SK-N-SH (cell line): ENCODE measurements around the gene HK1. TPM values are rescaled to one million over a fixed set of nuclear protein-coding genes. Genes with fewer than 3 reads are reported as not detected.

Source experiments
- CTCF ChIA-PET: fragments of 300-600, 350-600 bp; formaldehyde crosslinking; extraction: SDS; loops from one replicate; lab custom pipeline; 2021; lab: Yijun Ruan, JAX
- POLR2A ChIA-PET: fragments of 350-600 bp; sonication (Branson Sonifier 250); formaldehyde crosslinking; extraction: SDS; loops from one replicate; lab custom pipeline; 2020; ENCODE audit warnings: antibody characterized with exemption, inconsistent platforms; lab: Yijun Ruan, JAX
- DNase-seq: peaks from one replicate; pipeline ENCODE4 v3.0.0; 2012
- H2AFZ ChIP-seq: fragments of 200-600 bp; sonication (generic); 2 replicates; pipeline ENCODE4 v1.8.1; 2016; ENCODE audit warnings: antibody characterized with exemption, mild to moderate bottlenecking, low read depth
- H3F3A ChIP-seq: fragments of 200-600 bp; sonication (generic); replicated peaks from 2 replicates; pipeline ENCODE3; 2016; ENCODE audit warnings: antibody characterized with exemption, mild to moderate bottlenecking; ENCODE audit not compliant: insufficient read depth
- H3K27ac ChIP-seq, 2 experiments: fragments of 200-500 bp in 1 of 2; fragments of 200-600 bp in 1 of 2; sonication (Bioruptor generic) in 1 of 2; sonication (generic), shearing (Covaris generic) in 1 of 2; 2 replicates each; pipeline versions ENCODE4 v1.5.1 to v1.6.1; 2014 to 2016; ENCODE audit warnings: low read depth in 2 of 2, inconsistent platforms in 1 of 2, low read length in 1 of 2, mild to moderate bottlenecking in 1 of 2, mixed read lengths in 1 of 2
- H3K27me3 ChIP-seq: fragments of 200-600 bp; sonication (generic), shearing (Covaris generic); 2 replicates; pipeline ENCODE4 v1.6.1; 2016; ENCODE audit warnings: mixed run types; ENCODE audit not compliant: insufficient read depth
- H3K36me3 ChIP-seq, 2 experiments: fragments of 200-500 bp in 1 of 2; fragments of 200-600 bp in 1 of 2; sonication (Bioruptor generic) in 1 of 2; sonication (generic) in 1 of 2; replicated peaks in 1 of 2; 2 replicates each; pipeline versions ENCODE3 to v1.5.1; 2014 to 2016; ENCODE audit warnings: low read length in 1 of 2, mild to moderate bottlenecking in 1 of 2; ENCODE audit not compliant: insufficient read depth in 2 of 2, control insufficient read depth in 1 of 2
- H3K4me1 ChIP-seq, 2 experiments: fragments of 200-500 bp in 1 of 2; fragments of 200-600 bp in 1 of 2; sonication (Bioruptor generic) in 1 of 2; sonication (generic), shearing (Covaris generic) in 1 of 2; 2 replicates each; pipeline versions ENCODE4 v1.5.1 to v1.6.1; 2014 to 2016; ENCODE audit warnings: low read depth in 1 of 2, low read length in 1 of 2, mixed run types in 1 of 2; ENCODE audit not compliant: insufficient read depth in 2 of 2, control insufficient read depth in 1 of 2
- H3K4me2 ChIP-seq: fragments of 200-600 bp; sonication (generic), shearing (Covaris generic); 2 replicates; pipeline ENCODE4 v1.6.1; 2017; ENCODE audit warnings: mixed run types
- H3K4me3 ChIP-seq, 2 experiments: fragments of 200-500 bp in 1 of 2; fragments of 200-600 bp in 1 of 2; sonication (Bioruptor generic) in 1 of 2; sonication (generic), shearing (Covaris generic) in 1 of 2; 2 replicates each; pipeline versions ENCODE4 v1.5.1 to v1.8.1; 2014 to 2016; ENCODE audit warnings: low read depth in 2 of 2, inconsistent platforms in 1 of 2, low read length in 1 of 2, mild to moderate bottlenecking in 1 of 2, mixed read lengths in 1 of 2, moderate library complexity in 1 of 2
- H3K79me2 ChIP-seq: fragments of 200-600 bp; sonication (generic); 2 replicates; pipeline ENCODE4 v1.8.1; 2017; ENCODE audit warnings: mild to moderate bottlenecking; ENCODE audit not compliant: insufficient read depth
- H3K9ac ChIP-seq: fragments of 200-600 bp; sonication (generic); 2 replicates; pipeline ENCODE4 v1.6.1; 2017; ENCODE audit warnings: mixed run types
- H3K9me2 ChIP-seq: fragments of 200-600 bp; sonication (generic); 2 replicates; pipeline ENCODE4 v1.6.1; 2017; ENCODE audit warnings: mixed run types
- H3K9me3 ChIP-seq: fragments of 200-600 bp; sonication (generic); 2 replicates; pipeline ENCODE4 v1.6.1; 2017; ENCODE audit warnings: mixed run types, mild to moderate bottlenecking, moderate library complexity
- H4K20me1 ChIP-seq: fragments of 200-600 bp; sonication (generic); 2 replicates; pipeline ENCODE4 v1.6.1; 2017; ENCODE audit warnings: mild to moderate bottlenecking, mixed run types; ENCODE audit not compliant: insufficient read depth
- ELF1 ChIP-seq: IDR thresholded peaks from 2 replicates; pipeline ENCODE4 v1.4.0; 2012
- FOSL2 ChIP-seq: IDR thresholded peaks from 2 replicates; pipeline ENCODE4 v1.4.0; 2012; ENCODE audit warnings: low read depth, mild to moderate bottlenecking, moderate library complexity, borderline replicate concordance
- NFIC ChIP-seq: IDR thresholded peaks from 2 replicates; pipeline ENCODE4 v1.4.0; 2012; ENCODE audit warnings: borderline replicate concordance
- NRF1 ChIP-seq: IDR thresholded peaks from 2 replicates; pipeline ENCODE4 v1.6.1; 2012; ENCODE audit warnings: low read depth, mild to moderate bottlenecking, low read length
- RAD21 ChIP-seq: IDR thresholded peaks from 2 replicates; pipeline ENCODE4 v1.6.1; 2012; ENCODE audit warnings: mild to moderate bottlenecking, low read length
- SIN3A ChIP-seq: IDR thresholded peaks from 2 replicates; pipeline ENCODE4 v1.6.1; 2012; ENCODE audit warnings: low read depth, mild to moderate bottlenecking, low read length, moderate library complexity, borderline replicate concordance
- TAF1 ChIP-seq: IDR thresholded peaks from 2 replicates; pipeline ENCODE4 v1.6.1; 2012; ENCODE audit warnings: low read depth, mild to moderate bottlenecking, low read length, moderate library complexity, borderline replicate concordance
- TEAD4 ChIP-seq: IDR thresholded peaks from 2 replicates; pipeline ENCODE4 v1.4.0; 2012; ENCODE audit warnings: mild to moderate bottlenecking, borderline replicate concordance; ENCODE audit not compliant: insufficient read depth
- YY1 ChIP-seq: IDR thresholded peaks from 2 replicates; pipeline ENCODE4 v1.4.0; 2012; ENCODE audit warnings: low read depth, mild to moderate bottlenecking
- WGBS: methylation state at CpG from one replicate; pipeline ENCODE4 v1.1.6; 2017; ENCODE audit warnings: low lambda C conversion rate; 5-methylcytosine and 5-hydroxymethylcytosine counted together
- polyA plus RNA-seq, 3 experiments: library from polyadenylated mRNA; depleted of rRNA; stranded (reverse); fragments of >200 nt; gene quantifications; 2 replicates each; pipeline ENCODE4 v1.2.3, GENCODE V29; 2012
- TF ChIP-seq, protein P1 (sequence below): fragments of 200-600 bp; sonication (generic); IDR thresholded peaks from 2 replicates; pipeline ENCODE4 v1.6.1; 2017; ENCODE audit warnings: antibody characterized with exemption, mild to moderate bottlenecking, moderate library complexity
- TF ChIP-seq, protein P2 (sequence below): IDR thresholded peaks from 2 replicates; pipeline ENCODE4 v1.4.0; 2012; ENCODE audit warnings: low read depth

The HK1 gene
- polyA plus RNA-seq, 1 of the 3 experiments (the other 2 are of a cell fraction): 38.7 TPM

DNA sequence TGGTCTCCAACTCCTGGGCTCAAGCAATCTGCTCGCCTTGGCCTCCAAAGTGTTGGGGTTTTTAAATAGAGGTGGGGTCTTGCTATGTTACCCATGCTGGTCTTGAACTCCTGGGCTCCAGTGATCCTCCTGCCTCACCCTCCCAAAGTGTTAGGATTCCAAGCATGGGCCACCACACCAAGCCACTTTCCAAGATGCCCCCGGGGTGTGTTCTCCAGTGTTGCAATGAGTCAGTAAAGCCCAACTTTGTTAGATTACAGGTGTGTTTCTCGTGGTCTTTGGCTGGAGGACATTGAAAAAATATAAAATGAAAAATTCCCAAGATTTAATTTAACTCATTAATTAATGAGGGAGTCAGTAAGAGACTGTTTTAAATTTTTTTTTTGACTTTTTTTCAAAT, 109.2 kb downstream of the HK1 start:
- H3K36me3 ChIP-seq: peaks cover 40 to 47% of the 10 kb centered on the region in 2 experiments
- POLR2A ChIA-PET: no interaction called here
- H3K9me2 ChIP-seq: no peaks in the 10 kb centered on the region
- H3K79me2 ChIP-seq: no peaks in the 10 kb centered on the region
- H3K4me2 ChIP-seq: no peak overlapping the region
- H2AFZ ChIP-seq: no peak overlapping the region
- H3K9me3 ChIP-seq: no peaks in the 10 kb centered on the region
- H3K27me3 ChIP-seq: no peaks in the 10 kb centered on the region
- H3K27ac ChIP-seq: no peak overlapping the region
- H4K20me1 ChIP-seq: peaks cover 7% of the 10 kb centered on the region
- no peak for DNase-seq
- H3K4me3 ChIP-seq: no peak overlapping the region
- H3K9ac ChIP-seq: no peak overlapping the region
- H3K4me1 ChIP-seq: peaks cover 5 to 22% of the 10 kb centered on the region in 2 experiments; a peak in 3 of 4 replicates
- H3F3A ChIP-seq: peaks cover 19% of the 10 kb centered on the region
- WGBS: 85% methylated on average over 3 of the region's 3 CpGs
- TF ChIP-seq NFIC (no peak), FOSL2 (no peak), NRF1 (no peak), RAD21 (no peak), TAF1 (no peak), SIN3A (no peak), YY1 (no peak)
- CTCF ChIA-PET: interaction anchor here (7.7 kb wide), 1 partner anchor 19 kb away, joined by 55 read pairs; no protein-coding TSS in a partner anchor

DNA sequence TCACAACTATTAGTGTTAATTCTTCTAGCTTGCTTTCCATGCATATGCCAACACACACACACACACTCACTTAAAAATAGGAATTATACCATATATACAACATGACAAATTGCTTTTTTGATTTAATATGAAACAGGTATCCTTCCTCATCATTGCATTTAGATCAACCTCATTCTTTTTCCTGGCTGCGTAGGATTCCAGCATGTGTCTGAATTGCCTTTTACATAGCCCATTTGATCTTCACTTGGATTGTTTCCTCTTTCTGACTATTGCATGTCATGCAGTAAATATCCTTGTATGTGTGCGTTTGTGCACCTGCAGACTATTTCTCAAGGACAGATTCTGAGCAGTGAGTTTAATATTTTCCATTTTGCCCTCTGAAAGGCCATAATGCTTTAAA, 110.2 kb downstream of the HK1 start:
- ChIA-PET POLR2A (no interaction called here), CTCF (interaction anchor here (6.3 to 7.7 kb wide), 2 partner anchors 18 to 150 kb away, joined by 55 to 105 read pairs; no protein-coding TSS in a partner anchor)
- Histone ChIP-seq H3K27ac (no peak overlapping the region), H3K9me3 (no peaks in the 10 kb centered on the region), H3F3A (peaks cover 14% of the 10 kb centered on the region), H3K79me2 (no peaks in the 10 kb centered on the region), H3K9me2 (no peaks in the 10 kb centered on the region), H4K20me1 (0 out of 2 replicates have a peak, but pooled peaks cover 3% of the 10 kb centered on the region), H3K4me2 (no peak overlapping the region), H3K36me3 (peaks cover 40 to 47% of the 10 kb centered on the region in 2 experiments), H3K4me3 (no peak overlapping the region), H3K9ac (no peak overlapping the region), H3K4me1 (peaks cover 5 to 15% of the 10 kb centered on the region in 2 experiments; a peak in 2 of 4 replicates), H2AFZ (no peak overlapping the region), H3K27me3 (no peaks in the 10 kb centered on the region)
- 100% methylated on average over 2 of the region's 2 CpGs for WGBS
- no peak for DNase-seq
- TF ChIP-seq ELF1 (no peak), TEAD4 (no peak)
- TF ChIP-seq, protein P1, sequence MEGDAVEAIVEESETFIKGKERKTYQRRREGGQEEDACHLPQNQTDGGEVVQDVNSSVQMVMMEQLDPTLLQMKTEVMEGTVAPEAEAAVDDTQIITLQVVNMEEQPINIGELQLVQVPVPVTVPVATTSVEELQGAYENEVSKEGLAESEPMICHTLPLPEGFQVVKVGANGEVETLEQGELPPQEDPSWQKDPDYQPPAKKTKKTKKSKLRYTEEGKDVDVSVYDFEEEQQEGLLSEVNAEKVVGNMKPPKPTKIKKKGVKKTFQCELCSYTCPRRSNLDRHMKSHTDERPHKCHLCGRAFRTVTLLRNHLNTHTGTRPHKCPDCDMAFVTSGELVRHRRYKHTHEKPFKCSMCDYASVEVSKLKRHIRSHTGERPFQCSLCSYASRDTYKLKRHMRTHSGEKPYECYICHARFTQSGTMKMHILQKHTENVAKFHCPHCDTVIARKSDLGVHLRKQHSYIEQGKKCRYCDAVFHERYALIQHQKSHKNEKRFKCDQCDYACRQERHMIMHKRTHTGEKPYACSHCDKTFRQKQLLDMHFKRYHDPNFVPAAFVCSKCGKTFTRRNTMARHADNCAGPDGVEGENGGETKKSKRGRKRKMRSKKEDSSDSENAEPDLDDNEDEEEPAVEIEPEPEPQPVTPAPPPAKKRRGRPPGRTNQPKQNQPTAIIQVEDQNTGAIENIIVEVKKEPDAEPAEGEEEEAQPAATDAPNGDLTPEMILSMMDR: no peak
- TF ChIP-seq, protein P2, sequence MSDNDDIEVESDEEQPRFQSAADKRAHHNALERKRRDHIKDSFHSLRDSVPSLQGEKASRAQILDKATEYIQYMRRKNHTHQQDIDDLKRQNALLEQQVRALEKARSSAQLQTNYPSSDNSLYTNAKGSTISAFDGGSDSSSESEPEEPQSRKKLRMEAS: no peak
